Mesenchymal stem cell (in vitro differentiated cells and primary cell): ENCODE data around the gene ZNF143.

ENCODE experiments used
- DNase-seq: peaks from one replicate; pipeline ENCODE4 v3.0.0-alpha.2; 2013
- H2AFZ ChIP-seq: one replicate; pipeline ENCODE4 v1.6.1; 2013; ENCODE audit warnings: low read depth, mild to moderate bottlenecking, control low read depth, inconsistent platforms, low read length, moderate library complexity
- H2AK5ac ChIP-seq: 2 replicates; pipeline ENCODE4 v1.6.1; 2013; ENCODE audit warnings: low read length, moderate library complexity, mild to moderate bottlenecking, inconsistent platforms; ENCODE audit not compliant: severe bottlenecking
- H2BK120ac ChIP-seq: one replicate; pipeline ENCODE4 v1.6.1; 2013; ENCODE audit warnings: low read depth, mild to moderate bottlenecking, inconsistent platforms, low read length, moderate library complexity
- H2BK12ac ChIP-seq, 2 experiments: one replicate each; pipeline ENCODE4 v1.6.1; 2013; ENCODE audit warnings: inconsistent platforms in 2 of 2, low read length in 2 of 2, mild to moderate bottlenecking in 2 of 2, moderate library complexity in 2 of 2, control low read depth in 1 of 2
- H2BK15ac ChIP-seq: one replicate; pipeline ENCODE4 v1.6.1; 2013; ENCODE audit warnings: mild to moderate bottlenecking, low read depth, inconsistent platforms; ENCODE audit not compliant: poor library complexity, severe bottlenecking
- H2BK5ac ChIP-seq: 2 replicates; pipeline ENCODE4 v1.6.1; 2013; ENCODE audit warnings: low read depth, mild to moderate bottlenecking, low read length, control low read depth, inconsistent platforms; ENCODE audit not compliant: poor library complexity, severe bottlenecking
- H3K14ac ChIP-seq, 2 experiments: one replicate each; pipeline ENCODE4 v1.6.1; 2013; ENCODE audit warnings: inconsistent platforms in 2 of 2, low read length in 2 of 2, control low read depth in 1 of 2, mild to moderate bottlenecking in 1 of 2, moderate library complexity in 1 of 2
- H3K18ac ChIP-seq, 2 experiments: one replicate each; pipeline ENCODE4 v1.6.1; 2013; ENCODE audit warnings: inconsistent platforms in 2 of 2, low read length in 2 of 2, control low read depth in 1 of 2, low read depth in 1 of 2, mild to moderate bottlenecking in 1 of 2
- H3K23ac ChIP-seq, 2 experiments: one replicate each; pipeline ENCODE4 v1.6.1; 2013; ENCODE audit warnings: inconsistent platforms in 2 of 2, low read length in 2 of 2, mild to moderate bottlenecking in 2 of 2, moderate library complexity in 2 of 2, control low read depth in 1 of 2
- H3K27ac ChIP-seq: 2 replicates; pipeline ENCODE4 v1.5.1; 2013; ENCODE audit warnings: mild to moderate bottlenecking, moderate library complexity, low read length, control low read depth, inconsistent platforms; ENCODE audit not compliant: poor library complexity, severe bottlenecking
- H3K27me3 ChIP-seq, 2 experiments: 2 replicates each; pipeline versions ENCODE4 v1.6.1 to v1.7.0; 2013; ENCODE audit warnings: low read length in 2 of 2, mild to moderate bottlenecking in 2 of 2, moderate library complexity in 2 of 2, control low read depth in 1 of 2, inconsistent platforms in 1 of 2; ENCODE audit not compliant: control insufficient read depth in 1 of 2, insufficient read depth in 1 of 2
- H3K36me3 ChIP-seq, 2 experiments: 2 replicates each; pipeline versions ENCODE4 v1.6.1 to v1.7.0; 2013; ENCODE audit warnings: low read length in 2 of 2, control low read depth in 1 of 2, inconsistent platforms in 1 of 2, low read depth in 1 of 2, mild to moderate bottlenecking in 1 of 2; ENCODE audit not compliant: insufficient read depth in 2 of 2, control insufficient read depth in 1 of 2
- H3K4ac ChIP-seq, 2 experiments: one replicate each; pipeline ENCODE4 v1.6.1; 2013; ENCODE audit warnings: inconsistent platforms in 2 of 2, low read length in 2 of 2, mild to moderate bottlenecking in 2 of 2, moderate library complexity in 2 of 2, control low read depth in 1 of 2, low read depth in 1 of 2
- H3K4me1 ChIP-seq: 2 replicates; pipeline ENCODE4 v1.6.1; 2013; ENCODE audit warnings: low read depth, low read length, control low read depth; ENCODE audit not compliant: control insufficient read depth, insufficient read depth
- H3K4me2 ChIP-seq: 2 replicates; pipeline ENCODE4 v1.6.1; 2013; ENCODE audit warnings: low read length, mild to moderate bottlenecking, inconsistent platforms; ENCODE audit not compliant: poor library complexity, severe bottlenecking
- H3K4me3 ChIP-seq, 2 experiments: 2 replicates each; pipeline versions ENCODE4 v1.5.1 to v1.7.0; 2013; ENCODE audit warnings: low read length in 2 of 2, mild to moderate bottlenecking in 2 of 2, control low read depth in 1 of 2, low read depth in 1 of 2; ENCODE audit not compliant: insufficient read depth in 1 of 2
- H3K79me1 ChIP-seq: replicated peaks from 2 replicates; pipeline ENCODE4 v1.6.1; 2013; ENCODE audit warnings: mild to moderate bottlenecking, control low read depth, low read length, inconsistent platforms; ENCODE audit not compliant: poor library complexity, severe bottlenecking
- H3K9ac ChIP-seq: 2 replicates; pipeline ENCODE4 v1.7.0; 2013; ENCODE audit warnings: mild to moderate bottlenecking, low read length, moderate library complexity
- H3K9me3 ChIP-seq: 2 replicates; pipeline ENCODE4 v1.7.0; 2013; ENCODE audit warnings: mild to moderate bottlenecking, low read length; ENCODE audit not compliant: control insufficient read depth
- H4K8ac ChIP-seq: one replicate; pipeline ENCODE4 v1.6.1; 2013; ENCODE audit warnings: inconsistent platforms, mild to moderate bottlenecking, low read length, moderate library complexity
- H4K91ac ChIP-seq: one replicate; pipeline ENCODE4 v1.6.1; 2013; ENCODE audit warnings: mild to moderate bottlenecking, low read length, inconsistent platforms
- WGBS: methylation state at CpG from one replicate; pipeline ENCODE4 v1.1.7; 2013; ENCODE audit warnings: mixed read lengths; 5-methylcytosine and 5-hydroxymethylcytosine counted together

ZNF143 gene

GRCh38 chr11:9570313-9571025, 109.7 kb downstream of the ZNF143 start:
- no peak overlapping the region for H2BK120ac ChIP-seq
- peak overlapping the region; percentile 40 for H2AK5ac ChIP-seq
- no peak overlapping the region for H3K9ac ChIP-seq
- H3K4ac ChIP-seq = peak overlapping the region in 1 of 2 experiments; percentile 26
- peaks cover 4% of the 10 kb centered on the region for H3K79me1 ChIP-seq
- H3K27me3 ChIP-seq = no peaks in the 10 kb centered on the region
- H3K4me3 ChIP-seq = no peak overlapping the region
- no peak overlapping the region for H4K8ac ChIP-seq
- H3K36me3 ChIP-seq = no peaks in the 10 kb centered on the region
- H3K23ac ChIP-seq = no peak overlapping the region
- no peak overlapping the region for H3K14ac ChIP-seq
- H2AFZ ChIP-seq = no peak overlapping the region
- no peak for DNase-seq
- peaks cover 14% of the 10 kb centered on the region for H3K4me1 ChIP-seq
- WGBS = over 99% methylated on average over 8 of the region's 9 CpGs
- peak overlapping the region; percentile 37 to 76 for H2BK12ac ChIP-seq
- no peak overlapping the region for H4K91ac ChIP-seq
- H3K9me3 ChIP-seq = no peaks in the 10 kb centered on the region
- no peak overlapping the region for H3K4me2 ChIP-seq
- no peak overlapping the region for H3K27ac ChIP-seq
- no peak overlapping the region for H3K18ac ChIP-seq
- H2BK15ac ChIP-seq = no peak overlapping the region
- no peak overlapping the region for H2BK5ac ChIP-seq

- Histone ChIP-seq H2AFZ (no peak overlapping the region), H2AK5ac (no peak overlapping the region), H2BK12ac (peak overlapping the region in 1 of 2 experiments; percentile 0), H3K27ac (no peak overlapping the region), H3K4ac (no peak overlapping the region), H3K27me3 (no peaks in the 10 kb centered on the region), H3K9me3 (no peaks in the 10 kb centered on the region), H3K4me2 (no peak overlapping the region), H4K91ac (no peak overlapping the region), H3K23ac (no peak overlapping the region), H3K4me3 (no peak overlapping the region), H2BK5ac (no peak overlapping the region), H2BK15ac (no peak overlapping the region), H4K8ac (no peak overlapping the region), H3K79me1 (peaks cover 4% of the 10 kb centered on the region), H3K4me1 (peaks cover 14% of the 10 kb centered on the region), H3K18ac (no peak overlapping the region), H3K9ac (no peak overlapping the region), H2BK120ac (no peak overlapping the region), H3K14ac (no peak overlapping the region), H3K36me3 (no peaks in the 10 kb centered on the region)
- DNase-seq = peak; percentile 46
- WGBS = 92% methylated on average over 7 of the region's 8 CpGs
Observed at GRCh38 chr11:9571071-9571762, 110.4 kb downstream of the ZNF143 start.

- peaks cover 14% of the 10 kb centered on the region for H3K4me1 ChIP-seq
- H3K9ac ChIP-seq = no peak overlapping the region
- no peaks in the 10 kb centered on the region for H3K36me3 ChIP-seq
- H2BK12ac ChIP-seq = peak overlapping the region in 1 of 2 experiments; percentile 33
- no peak overlapping the region for H2AK5ac ChIP-seq
- H4K8ac ChIP-seq = no peak overlapping the region
- no peaks in the 10 kb centered on the region for H3K27me3 ChIP-seq
- H3K18ac ChIP-seq = no peak overlapping the region
- no peaks in the 10 kb centered on the region for H3K9me3 ChIP-seq
- no peak overlapping the region for H4K91ac ChIP-seq
- peak overlapping the region; percentile 49 for H3K4me2 ChIP-seq
- no peak overlapping the region for H3K23ac ChIP-seq
- H2BK5ac ChIP-seq = no peak overlapping the region
- peak overlapping the region; percentile 44 for H2BK15ac ChIP-seq
- 95% methylated on average over 5 of the region's 6 CpGs for WGBS
- H3K14ac ChIP-seq = no peak overlapping the region
- H2BK120ac ChIP-seq = no peak overlapping the region
- peaks cover 4% of the 10 kb centered on the region for H3K79me1 ChIP-seq
- H2AFZ ChIP-seq = no peak overlapping the region
- H3K27ac ChIP-seq = peak overlapping the region; percentile 98
- no peak overlapping the region for H3K4me3 ChIP-seq
- no peak for DNase-seq
- H3K4ac ChIP-seq = peak overlapping the region in 1 of 2 experiments; percentile 49
Observed at GRCh38 chr11:9571763-9572115, 110.9 kb downstream of the ZNF143 start.

GRCh38 chr11:9573052-9573774, 112.4 kb downstream of the ZNF143 start, which contains the start of gene WEE1:
Gene WEE1 (plus strand): TSS chr11:9573670. CDS start chr11:9573934, 264 bp downstream.
- Histone ChIP-seq H3K9me3 (no peaks in the 10 kb centered on the region), H3K4me2 (peak within 1 kb of the TSS; percentile 96), H3K27ac (peak within 1 kb of the TSS; percentile 98), H4K8ac (peak within 1 kb of the TSS; percentile 98), H3K18ac (peak within 1 kb of the TSS; percentile 94 to 98), H2BK5ac (peak within 1 kb of the TSS; percentile 95), H3K79me1 (peaks cover 4% of the 10 kb centered on the region), H2BK120ac (peak within 1 kb of the TSS; percentile 93), H2AFZ (peak within 1 kb of the TSS; percentile 98), H3K23ac (peak within 1 kb of the TSS; percentile 60 to 89), H3K14ac (peak within 1 kb of the TSS in 1 of 2 experiments; percentile 93), H3K27me3 (no peaks in the 10 kb centered on the region), H3K9ac (peak within 1 kb of the TSS; percentile 98), H2BK15ac (peak within 1 kb of the TSS; percentile 93), H3K36me3 (peaks cover 0 to 14% of the 10 kb centered on the region in 2 experiments), H2AK5ac (peak within 1 kb of the TSS; percentile 16), H3K4me3 (peak within 1 kb of the TSS; percentile 84 to 97), H4K91ac (peak within 1 kb of the TSS; percentile 68), H2BK12ac (peak within 1 kb of the TSS in 1 of 2 experiments; percentile 78), H3K4me1 (peaks cover 11% of the 10 kb centered on the region), H3K4ac (peak within 1 kb of the TSS; percentile 91 to 94)
- peak; percentile 98 for DNase-seq
- WGBS = under 1% methylated on average over 68 of the region's 73 CpGs
